Stomach (tissue), 4 donors: ENCODE measurements around the gene HLA-F.

ENCODE experiments used
- CTCF ChIP-seq, 7 experiments: fragments of 450-650 bp in 4 of 7; fragments of 200-600 bp in 3 of 7; sonication (generic) in 3 of 7; IDR thresholded peaks; one replicate each; pipeline ENCODE4 v1.5.1; 2016 to 2019; ENCODE audit warnings: antibody characterized with exemption in 7 of 7, control low read depth in 2 of 7, mild to moderate bottlenecking in 1 of 7
- POLR2A ChIP-seq, 4 donors: fragments of 450-650 bp; IDR thresholded peaks; one replicate each; pipeline ENCODE4 v1.6.1; 2016; ENCODE audit warnings: antibody characterized with exemption in 4 of 4, control low read depth in 2 of 4, mild to moderate bottlenecking in 1 of 4, moderate library complexity in 1 of 4
- POLR2AphosphoS5 ChIP-seq, 3 donors: sonication (generic); formaldehyde crosslinking; IDR thresholded peaks; one replicate each; pipeline ENCODE4 v1.6.1; 2016; ENCODE audit warnings: antibody characterized with exemption in 3 of 3

- TF ChIP-seq POLR2A (IDR thresholded peaks at IDR 0.05), result no peak
- no peak for TF ChIP-seq CTCF (IDR thresholded peaks at IDR 0.05)
- TF ChIP-seq POLR2AphosphoS5 (IDR thresholded peaks at IDR 0.05), result no peak
These were observed 9.8 kb downstream of the HLA-F start for GRCh38 chr6:29733057-29733456.
